BLaER1 treated with 17β-estradiol and CSF1 and Interleukin-3, amounts not matched to agents 10 nM and 100 nM (cell line): ENCODE data around the gene GNB4.

Experiments used
- H3K27ac ChIP-seq, 11 experiments: shearing (Covaris generic); formaldehyde crosslinking; 2 replicates each; pipeline ENCODE4 v1.8.1; 2022
- H3K27me3 ChIP-seq, 11 experiments: shearing (Covaris generic); formaldehyde crosslinking; 2 replicates each; pipeline ENCODE4 v1.8.1; 2022
- H3K36me3 ChIP-seq, 11 experiments: shearing (Covaris generic); formaldehyde crosslinking; 2 replicates each; pipeline ENCODE4 v1.8.1; 2022
- H3K4me1 ChIP-seq, 10 experiments: shearing (Covaris generic); formaldehyde crosslinking; 2 replicates each; pipeline ENCODE4 v1.8.1; 2022
- H3K4me2 ChIP-seq, 11 experiments: shearing (Covaris generic); formaldehyde crosslinking; 2 replicates each; pipeline ENCODE4 v1.8.1; 2022
- H3K4me3 ChIP-seq, 10 experiments: shearing (Covaris generic); formaldehyde crosslinking; 2 replicates each; pipeline ENCODE4 v1.8.1; 2022
- H3K9ac ChIP-seq, 11 experiments: shearing (Covaris generic); formaldehyde crosslinking; 2 replicates each; pipeline ENCODE4 v1.8.1; 2022
- H3K9me3 ChIP-seq, 11 experiments: shearing (Covaris generic); formaldehyde crosslinking; replicated peaks in 1 of 11; 2 replicates each; pipeline ENCODE4 v1.8.1; 2022
- H4K20me1 ChIP-seq, 11 experiments: shearing (Covaris generic); formaldehyde crosslinking; 2 replicates each; pipeline ENCODE4 v1.8.1; 2022
- Cebpa-rat ChIP-seq, 11 experiments: shearing (Covaris generic); IDR thresholded peaks; 2 replicates each; pipeline ENCODE4 v1.8.1; 2022

The GNB4 gene

GRCh38 chr3:179410331-179410730 is 40.9 kb downstream of the GNB4 start:
- H3K27ac ChIP-seq = no peak overlapping the region
- no peak overlapping the region for H3K9ac ChIP-seq
- H3K4me3 ChIP-seq = no peak overlapping the region
- H3K4me1 ChIP-seq = no peaks in the 10 kb centered on the region
- TF ChIP-seq Cebpa-rat (IDR thresholded peaks at IDR 0.05) = no peak
- no peaks in the 10 kb centered on the region for H3K27me3 ChIP-seq
- peaks cover 70 to 100% (median 84%) of the 10 kb centered on the region in 11 experiments for H3K36me3 ChIP-seq
- H3K4me2 ChIP-seq = no peak overlapping the region
- H3K9me3 ChIP-seq = no peaks in the 10 kb centered on the region
- H4K20me1 ChIP-seq = peaks cover 0 to 14% (median 0%) of the 10 kb centered on the region in 11 experiments; a peak in 2 of 22 replicates

GRCh38 chr3:179404307-179404706 is 47.0 kb downstream of the GNB4 start:
- Histone ChIP-seq H3K4me2 (no peak overlapping the region), H3K9me3 (no peaks in the 10 kb centered on the region), H4K20me1 (peaks cover 0 to 6% (median 0%) of the 10 kb centered on the region in 11 experiments; a peak in 1 of 22 replicates), H3K9ac (no peak overlapping the region), H3K27ac (no peak overlapping the region), H3K4me3 (no peak overlapping the region), H3K4me1 (peaks cover 0 to 15% (median 0%) of the 10 kb centered on the region in 10 experiments; a peak in 6 of 20 replicates), H3K36me3 (peaks cover 59 to 100% (median 90%) of the 10 kb centered on the region in 11 experiments), H3K27me3 (no peaks in the 10 kb centered on the region)
- no peak for TF ChIP-seq Cebpa-rat (IDR thresholded peaks at IDR 0.05)

DNA sequence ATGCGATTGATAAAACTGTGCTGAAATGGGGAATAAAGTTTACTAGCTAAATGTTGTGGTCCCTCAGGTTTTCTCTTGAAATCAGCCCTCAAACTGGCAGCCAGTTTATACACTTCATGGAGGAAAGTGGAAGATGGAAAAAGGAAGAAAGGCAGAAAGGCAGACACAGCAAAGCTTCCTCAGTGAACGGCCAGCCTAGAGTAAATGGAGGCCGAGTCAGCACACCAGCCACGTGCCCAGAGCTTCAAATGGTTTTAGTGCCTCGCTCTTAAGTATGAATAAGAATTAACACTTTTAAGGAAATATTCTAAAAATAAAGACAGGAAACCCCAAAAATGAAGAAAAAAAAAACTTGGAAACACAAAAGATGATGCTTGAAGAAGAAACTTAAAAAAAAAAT is 48.3 kb downstream of the GNB4 start:
- Histone ChIP-seq H3K27me3 (no peaks in the 10 kb centered on the region), H3K9me3 (no peaks in the 10 kb centered on the region), H4K20me1 (peaks cover 0 to 6% (median 0%) of the 10 kb centered on the region in 11 experiments; a peak in 1 of 22 replicates), H3K4me1 (peaks cover 0 to 15% (median 0%) of the 10 kb centered on the region in 10 experiments; a peak in 6 of 20 replicates), H3K4me3 (no peak overlapping the region), H3K27ac (no peak overlapping the region), H3K36me3 (peaks cover 63 to 100% (median 88%) of the 10 kb centered on the region in 11 experiments), H3K4me2 (peak overlapping the region in 3 of 11 experiments; percentile 27 to 47 (median 46); a peak in 4 of 22 replicates), H3K9ac (no peak overlapping the region)
- no peak for TF ChIP-seq Cebpa-rat (IDR thresholded peaks at IDR 0.05)

DNA sequence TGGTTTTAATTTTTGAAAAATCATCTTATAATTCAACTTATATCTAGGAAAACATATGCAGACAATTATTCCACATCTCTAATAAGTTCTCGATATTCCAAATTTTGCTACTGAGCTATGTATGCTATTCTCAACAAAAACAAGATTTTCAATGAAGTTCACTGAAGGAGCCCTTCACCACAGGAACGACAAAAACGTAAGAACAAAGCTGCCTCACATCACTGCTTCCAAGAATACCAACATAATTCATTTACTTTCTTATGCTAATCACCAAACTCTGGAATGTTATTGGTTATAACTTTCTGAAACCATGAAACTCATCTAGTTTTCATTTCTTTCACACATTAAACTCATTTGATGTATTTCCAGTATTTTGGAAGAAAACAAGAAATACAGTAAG is 49.7 kb downstream of the GNB4 start:
- Histone ChIP-seq H3K27ac (no peak overlapping the region), H3K4me2 (no peak overlapping the region), H3K27me3 (no peaks in the 10 kb centered on the region), H4K20me1 (peaks cover 0 to 6% (median 0%) of the 10 kb centered on the region in 11 experiments; a peak in 1 of 22 replicates), H3K4me3 (no peak overlapping the region), H3K4me1 (peaks cover 0 to 15% (median 0%) of the 10 kb centered on the region in 10 experiments; a peak in 6 of 20 replicates), H3K9ac (no peak overlapping the region), H3K9me3 (no peaks in the 10 kb centered on the region), H3K36me3 (peaks cover 61 to 100% (median 85%) of the 10 kb centered on the region in 11 experiments)
- TF ChIP-seq Cebpa-rat (IDR thresholded peaks at IDR 0.05) = no peak

DNA sequence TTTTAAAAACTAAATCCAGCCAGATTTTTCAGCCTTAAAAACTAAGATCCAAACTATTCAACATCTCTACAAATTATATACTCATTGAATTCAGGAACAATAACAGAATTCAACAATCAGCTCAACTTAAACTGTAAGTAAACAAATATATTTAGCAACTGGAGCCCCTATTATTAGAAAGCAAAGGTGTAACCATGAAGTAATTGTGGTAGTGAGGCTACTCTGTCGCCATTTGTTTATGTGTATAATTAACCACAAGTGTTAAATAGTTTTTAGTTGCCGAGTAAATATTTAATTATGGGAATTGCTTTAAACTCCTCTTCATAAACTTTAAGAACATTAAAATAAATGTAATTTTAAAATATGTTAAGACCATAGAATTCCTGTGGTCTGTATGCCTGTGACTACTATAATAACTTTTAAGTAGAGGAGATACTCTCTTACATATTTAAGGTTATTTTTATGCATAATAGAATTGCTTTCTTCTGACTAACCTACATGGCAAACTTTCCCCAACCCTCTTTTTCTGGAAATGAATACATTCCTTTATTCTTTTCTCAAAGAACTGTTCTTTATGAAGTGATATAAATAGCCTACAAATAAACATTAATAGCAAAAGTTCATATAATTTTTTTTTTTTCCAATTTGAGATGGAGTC is 52.6 kb downstream of the GNB4 start:
- Histone ChIP-seq H3K27ac (no peak overlapping the region), H4K20me1 (0 out of 22 replicates have a peak, but pooled peaks cover 0 to 6% (median 0%) of the 10 kb centered on the region in 11 experiments), H3K4me3 (no peak overlapping the region), H3K36me3 (peaks cover 55 to 100% (median 83%) of the 10 kb centered on the region in 11 experiments), H3K9me3 (no peaks in the 10 kb centered on the region), H3K9ac (no peak overlapping the region), H3K4me1 (peaks cover 0 to 15% (median 0%) of the 10 kb centered on the region in 10 experiments; a peak in 6 of 20 replicates), H3K4me2 (no peak overlapping the region), H3K27me3 (no peaks in the 10 kb centered on the region)
- TF ChIP-seq Cebpa-rat (IDR thresholded peaks at IDR 0.05) = no peak

GRCh38 chr3:179391906-179392305 is 59.4 kb downstream of the GNB4 start:
- H3K4me1 ChIP-seq = no peaks in the 10 kb centered on the region
- peaks cover 52 to 97% (median 79%) of the 10 kb centered on the region in 11 experiments for H3K36me3 ChIP-seq
- no peaks in the 10 kb centered on the region for H3K27me3 ChIP-seq
- no peak overlapping the region for H3K9ac ChIP-seq
- no peak overlapping the region for H3K27ac ChIP-seq
- no peak overlapping the region for H3K4me3 ChIP-seq
- H3K9me3 ChIP-seq = no peaks in the 10 kb centered on the region
- no peak overlapping the region for H3K4me2 ChIP-seq
- TF ChIP-seq Cebpa-rat (IDR thresholded peaks at IDR 0.05) = no peak
- H4K20me1 ChIP-seq = no peaks in the 10 kb centered on the region

- no peak overlapping the region for H3K27ac ChIP-seq
- H3K9ac ChIP-seq = no peak overlapping the region
- H3K4me1 ChIP-seq = no peaks in the 10 kb centered on the region
- peaks cover 50 to 87% (median 72%) of the 10 kb centered on the region in 11 experiments for H3K36me3 ChIP-seq
- H3K27me3 ChIP-seq = no peaks in the 10 kb centered on the region
- no peak overlapping the region for H3K4me2 ChIP-seq
- no peaks in the 10 kb centered on the region for H3K9me3 ChIP-seq
- no peaks in the 10 kb centered on the region for H4K20me1 ChIP-seq
- no peak for TF ChIP-seq Cebpa-rat (IDR thresholded peaks at IDR 0.05)
- no peak overlapping the region for H3K4me3 ChIP-seq
These were observed 74.8 kb downstream of the GNB4 start for GRCh38 chr3:179376474-179376873.

GRCh38 chr3:179375091-179375999 is 75.9 kb downstream of the GNB4 start:
- Histone ChIP-seq H3K9ac (no peak overlapping the region), H3K4me2 (no peak overlapping the region), H3K4me3 (no peak overlapping the region), H3K9me3 (no peaks in the 10 kb centered on the region), H3K36me3 (peaks cover 45 to 87% (median 71%) of the 10 kb centered on the region in 11 experiments), H3K4me1 (no peaks in the 10 kb centered on the region), H3K27me3 (no peaks in the 10 kb centered on the region), H3K27ac (no peak overlapping the region), H4K20me1 (no peaks in the 10 kb centered on the region)
- TF ChIP-seq Cebpa-rat (IDR thresholded peaks at IDR 0.05) = no peak

- no peak for TF ChIP-seq Cebpa-rat (IDR thresholded peaks at IDR 0.05)
- no peak overlapping the region for H3K4me3 ChIP-seq
- no peak overlapping the region for H3K9ac ChIP-seq
- no peak overlapping the region for H3K4me2 ChIP-seq
- no peaks in the 10 kb centered on the region for H4K20me1 ChIP-seq
- no peaks in the 10 kb centered on the region for H3K27me3 ChIP-seq
- no peaks in the 10 kb centered on the region for H3K9me3 ChIP-seq
- H3K36me3 ChIP-seq = peaks cover 46 to 84% (median 68%) of the 10 kb centered on the region in 11 experiments
- no peak overlapping the region for H3K27ac ChIP-seq
- H3K4me1 ChIP-seq = no peaks in the 10 kb centered on the region
These were observed 77.3 kb downstream of the GNB4 start for GRCh38 chr3:179373938-179374337.
